RPMI8226 (cell line): ENCODE data around the gene RAB44.

Source experiments
- DNase-seq: peaks from one replicate; pipeline ENCODE4 v3.0.0-alpha.2; 2015

Gene RAB44

GRCh38 chr6:36670271-36670670, 27.4 kb upstream of the RAB44 start:
- DNase-seq: no peak

- DNase-seq: no peak
Observed at GRCh38 chr6:36671687-36672375, 25.8 kb upstream of the RAB44 start.

- no peak for DNase-seq
Observed at GRCh38 chr6:36673882-36674281, 23.7 kb upstream of the RAB44 start.

- DNase-seq: no peak
Observed at GRCh38 chr6:36674942-36675341, 22.7 kb upstream of the RAB44 start.

- no peak for DNase-seq
Observed at GRCh38 chr6:36676141-36677058, 21.2 kb upstream of the RAB44 start.

- DNase-seq: no peak
Observed at GRCh38 chr6:36677059-36677749, 20.4 kb upstream of the RAB44 start.

- no peak for DNase-seq
Observed at GRCh38 chr6:36677753-36678487, 19.7 kb upstream of the RAB44 start.

GRCh38 chr6:36678488-36679042, 19.1 kb upstream of the RAB44 start, which contains the start of gene CDKN1A:
CDKN1A (plus strand) TSS chr6:36678714; CDS start chr6:36684102, 5,388 bp downstream.
- peak; percentile 95 for DNase-seq

- peak; percentile 57 for DNase-seq
Observed at GRCh38 chr6:36679043-36679833, 18.4 kb upstream of the RAB44 start.

GRCh38 chr6:36682328-36683144, 15.1 kb upstream of the RAB44 start:
- peak; percentile 95 for DNase-seq

- no peak for DNase-seq
Observed at GRCh38 chr6:36683145-36683655, 14.4 kb upstream of the RAB44 start.

- DNase-seq: no peak
Observed at GRCh38 chr6:36683656-36684446, 13.8 kb upstream of the RAB44 start.

GRCh38 chr6:36684447-36684812, 13.2 kb upstream of the RAB44 start:
- DNase-seq: no peak

- no peak for DNase-seq
Observed at GRCh38 chr6:36685166-36685924, 12.3 kb upstream of the RAB44 start.

GRCh38 chr6:36685926-36686667, 11.5 kb upstream of the RAB44 start:
- no peak for DNase-seq

GRCh38 chr6:36686668-36687513, 10.7 kb upstream of the RAB44 start:
- DNase-seq: no peak
